Ishikawa (cell line): Measurements from ENCODE around the gene UTP25.

Experiments used
- TCF12 ChIP-seq: IDR thresholded peaks from 2 replicates; pipeline ENCODE4 v1.6.1; 2012; ENCODE audit warnings: low read depth
- TEAD4 ChIP-seq: IDR thresholded peaks from 2 replicates; pipeline ENCODE4 v1.6.1; 2012
- ZBTB7A ChIP-seq: IDR thresholded peaks from 2 replicates; pipeline ENCODE4 v1.6.1; 2012; ENCODE audit warnings: low read depth
- TF ChIP-seq, protein P1 (sequence below): IDR thresholded peaks from 2 replicates; pipeline ENCODE4 v1.6.1; 2012; ENCODE audit warnings: low read depth, mild to moderate bottlenecking

DNA sequence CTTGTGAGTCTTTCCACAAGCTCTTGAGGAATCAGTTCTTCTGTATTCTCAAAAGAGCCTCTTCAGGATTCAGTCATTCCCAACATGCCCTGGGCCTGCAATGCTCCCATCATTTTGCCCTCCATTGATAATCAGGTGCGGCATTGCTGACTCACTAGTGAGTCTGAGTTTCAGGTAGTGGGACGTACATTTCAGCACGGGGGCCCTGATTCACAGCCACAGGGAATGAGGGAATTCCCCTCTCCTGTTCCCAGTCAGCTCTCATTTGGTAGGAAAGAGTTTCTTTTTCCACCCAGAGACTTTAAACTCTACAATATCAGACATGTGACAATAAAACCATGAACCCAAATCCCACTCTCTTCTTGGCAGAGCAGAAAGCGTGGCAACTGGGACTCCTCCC lies 18.2 kb upstream of the UTP25 start:
- TF ChIP-seq, protein P1, sequence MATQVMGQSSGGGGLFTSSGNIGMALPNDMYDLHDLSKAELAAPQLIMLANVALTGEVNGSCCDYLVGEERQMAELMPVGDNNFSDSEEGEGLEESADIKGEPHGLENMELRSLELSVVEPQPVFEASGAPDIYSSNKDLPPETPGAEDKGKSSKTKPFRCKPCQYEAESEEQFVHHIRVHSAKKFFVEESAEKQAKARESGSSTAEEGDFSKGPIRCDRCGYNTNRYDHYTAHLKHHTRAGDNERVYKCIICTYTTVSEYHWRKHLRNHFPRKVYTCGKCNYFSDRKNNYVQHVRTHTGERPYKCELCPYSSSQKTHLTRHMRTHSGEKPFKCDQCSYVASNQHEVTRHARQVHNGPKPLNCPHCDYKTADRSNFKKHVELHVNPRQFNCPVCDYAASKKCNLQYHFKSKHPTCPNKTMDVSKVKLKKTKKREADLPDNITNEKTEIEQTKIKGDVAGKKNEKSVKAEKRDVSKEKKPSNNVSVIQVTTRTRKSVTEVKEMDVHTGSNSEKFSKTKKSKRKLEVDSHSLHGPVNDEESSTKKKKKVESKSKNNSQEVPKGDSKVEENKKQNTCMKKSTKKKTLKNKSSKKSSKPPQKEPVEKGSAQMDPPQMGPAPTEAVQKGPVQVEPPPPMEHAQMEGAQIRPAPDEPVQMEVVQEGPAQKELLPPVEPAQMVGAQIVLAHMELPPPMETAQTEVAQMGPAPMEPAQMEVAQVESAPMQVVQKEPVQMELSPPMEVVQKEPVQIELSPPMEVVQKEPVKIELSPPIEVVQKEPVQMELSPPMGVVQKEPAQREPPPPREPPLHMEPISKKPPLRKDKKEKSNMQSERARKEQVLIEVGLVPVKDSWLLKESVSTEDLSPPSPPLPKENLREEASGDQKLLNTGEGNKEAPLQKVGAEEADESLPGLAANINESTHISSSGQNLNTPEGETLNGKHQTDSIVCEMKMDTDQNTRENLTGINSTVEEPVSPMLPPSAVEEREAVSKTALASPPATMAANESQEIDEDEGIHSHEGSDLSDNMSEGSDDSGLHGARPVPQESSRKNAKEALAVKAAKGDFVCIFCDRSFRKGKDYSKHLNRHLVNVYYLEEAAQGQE = no peak
- TF ChIP-seq TCF12 = no peak
- no peak for TF ChIP-seq TEAD4
- TF ChIP-seq ZBTB7A = no peak
